ENCODE data around the gene ADCY7.

DNA sequence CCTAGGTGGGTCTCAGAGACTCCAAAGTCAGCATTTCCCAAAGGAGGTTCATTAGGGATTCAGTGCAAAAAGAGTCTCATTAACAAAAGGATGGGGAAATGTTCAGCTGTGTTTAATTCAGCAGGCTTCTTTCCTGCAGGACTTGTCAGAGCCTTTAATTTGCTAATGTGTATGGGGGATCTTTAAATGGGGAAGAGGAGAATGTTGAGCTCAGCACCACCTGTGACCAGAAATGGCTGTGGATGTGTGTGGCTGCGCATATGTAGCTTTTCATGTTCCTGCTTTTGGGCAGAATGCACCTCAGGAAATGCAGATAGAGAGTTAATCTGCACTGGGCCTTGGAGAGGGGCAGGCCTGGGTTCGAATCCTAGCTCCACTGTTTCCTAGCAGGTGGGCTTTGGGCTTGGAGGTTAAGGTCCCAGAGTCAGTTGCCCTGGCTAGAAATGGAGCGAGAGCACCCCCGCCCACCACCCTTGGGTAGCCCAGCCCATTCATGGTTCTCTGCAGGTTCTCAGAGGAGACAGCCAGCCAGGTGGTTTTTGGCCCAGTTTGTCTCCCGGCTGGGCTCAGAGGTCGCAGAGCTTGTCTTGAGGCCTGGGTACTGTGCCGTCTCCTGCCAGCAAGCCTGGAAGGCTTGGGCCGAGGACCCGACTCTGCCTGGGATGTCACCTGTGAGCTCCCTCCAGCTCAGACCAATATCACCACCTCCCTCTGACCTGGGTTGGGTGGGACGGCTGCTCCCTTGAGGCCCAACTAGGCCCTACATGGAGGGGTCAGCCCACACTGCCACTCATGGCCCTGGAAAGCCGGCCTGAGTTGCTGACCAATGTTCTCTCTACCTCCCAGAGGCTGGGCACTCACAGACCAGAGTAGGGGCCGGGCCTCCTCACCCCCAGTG, 9.3 kb downstream of the ADCY7 start:
- no peak for TF ChIP-seq EP300 (IDR thresholded peaks at IDR 0.05)
- TF ChIP-seq, protein P1, sequence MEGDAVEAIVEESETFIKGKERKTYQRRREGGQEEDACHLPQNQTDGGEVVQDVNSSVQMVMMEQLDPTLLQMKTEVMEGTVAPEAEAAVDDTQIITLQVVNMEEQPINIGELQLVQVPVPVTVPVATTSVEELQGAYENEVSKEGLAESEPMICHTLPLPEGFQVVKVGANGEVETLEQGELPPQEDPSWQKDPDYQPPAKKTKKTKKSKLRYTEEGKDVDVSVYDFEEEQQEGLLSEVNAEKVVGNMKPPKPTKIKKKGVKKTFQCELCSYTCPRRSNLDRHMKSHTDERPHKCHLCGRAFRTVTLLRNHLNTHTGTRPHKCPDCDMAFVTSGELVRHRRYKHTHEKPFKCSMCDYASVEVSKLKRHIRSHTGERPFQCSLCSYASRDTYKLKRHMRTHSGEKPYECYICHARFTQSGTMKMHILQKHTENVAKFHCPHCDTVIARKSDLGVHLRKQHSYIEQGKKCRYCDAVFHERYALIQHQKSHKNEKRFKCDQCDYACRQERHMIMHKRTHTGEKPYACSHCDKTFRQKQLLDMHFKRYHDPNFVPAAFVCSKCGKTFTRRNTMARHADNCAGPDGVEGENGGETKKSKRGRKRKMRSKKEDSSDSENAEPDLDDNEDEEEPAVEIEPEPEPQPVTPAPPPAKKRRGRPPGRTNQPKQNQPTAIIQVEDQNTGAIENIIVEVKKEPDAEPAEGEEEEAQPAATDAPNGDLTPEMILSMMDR (IDR thresholded peaks at IDR 0.05), result no peak
- TF ChIP-seq POLR2A (IDR thresholded peaks at IDR 0.05), result no peak

All from ovary (tissue), 3 donors.